GM23338 (cell line): Measurements from ENCODE around the gene ANKRD17.

ENCODE experiments used
- CTCF ChIP-seq, 2 experiments: fragments of 200-600 bp in 1 of 2; sonication (generic) in 1 of 2; conservative IDR thresholded peaks; 2 replicates each; pipeline versions ENCODE4 v1.5.1 to v1.6.1; 2016 to 2017; ENCODE audit warnings: antibody characterized with exemption in 2 of 2, low read depth in 2 of 2, mild to moderate bottlenecking in 2 of 2, moderate library complexity in 1 of 2
- EZH2 ChIP-seq: fragments of 200-600 bp; sonication (generic); IDR thresholded peaks from one replicate; pipeline ENCODE4 v1.8.0; 2017; ENCODE audit warnings: antibody characterized with exemption, mild to moderate bottlenecking, low read depth; ENCODE audit not compliant: unreplicated experiment
- POLR2AphosphoS5 ChIP-seq: IDR thresholded peaks from 2 replicates; pipeline ENCODE4 v1.6.1; 2016; ENCODE audit warnings: antibody characterized with exemption, low read depth
- TF ChIP-seq, protein P1 (sequence below): IDR thresholded peaks from one replicate; pipeline ENCODE4 v1.6.1; 2018; ENCODE audit warnings: antibody characterized with exemption; ENCODE audit not compliant: unreplicated experiment

GRCh38 chr4:73045879-73046278, 212.7 kb downstream of the ANKRD17 start:
- TF ChIP-seq CTCF (conservative IDR thresholded peaks at IDR 0.05; ENCODE audit: low read depth in 2 of 2): no peak
- TF ChIP-seq EZH2: no peak
- no peak for TF ChIP-seq POLR2AphosphoS5
- TF ChIP-seq, protein P1, sequence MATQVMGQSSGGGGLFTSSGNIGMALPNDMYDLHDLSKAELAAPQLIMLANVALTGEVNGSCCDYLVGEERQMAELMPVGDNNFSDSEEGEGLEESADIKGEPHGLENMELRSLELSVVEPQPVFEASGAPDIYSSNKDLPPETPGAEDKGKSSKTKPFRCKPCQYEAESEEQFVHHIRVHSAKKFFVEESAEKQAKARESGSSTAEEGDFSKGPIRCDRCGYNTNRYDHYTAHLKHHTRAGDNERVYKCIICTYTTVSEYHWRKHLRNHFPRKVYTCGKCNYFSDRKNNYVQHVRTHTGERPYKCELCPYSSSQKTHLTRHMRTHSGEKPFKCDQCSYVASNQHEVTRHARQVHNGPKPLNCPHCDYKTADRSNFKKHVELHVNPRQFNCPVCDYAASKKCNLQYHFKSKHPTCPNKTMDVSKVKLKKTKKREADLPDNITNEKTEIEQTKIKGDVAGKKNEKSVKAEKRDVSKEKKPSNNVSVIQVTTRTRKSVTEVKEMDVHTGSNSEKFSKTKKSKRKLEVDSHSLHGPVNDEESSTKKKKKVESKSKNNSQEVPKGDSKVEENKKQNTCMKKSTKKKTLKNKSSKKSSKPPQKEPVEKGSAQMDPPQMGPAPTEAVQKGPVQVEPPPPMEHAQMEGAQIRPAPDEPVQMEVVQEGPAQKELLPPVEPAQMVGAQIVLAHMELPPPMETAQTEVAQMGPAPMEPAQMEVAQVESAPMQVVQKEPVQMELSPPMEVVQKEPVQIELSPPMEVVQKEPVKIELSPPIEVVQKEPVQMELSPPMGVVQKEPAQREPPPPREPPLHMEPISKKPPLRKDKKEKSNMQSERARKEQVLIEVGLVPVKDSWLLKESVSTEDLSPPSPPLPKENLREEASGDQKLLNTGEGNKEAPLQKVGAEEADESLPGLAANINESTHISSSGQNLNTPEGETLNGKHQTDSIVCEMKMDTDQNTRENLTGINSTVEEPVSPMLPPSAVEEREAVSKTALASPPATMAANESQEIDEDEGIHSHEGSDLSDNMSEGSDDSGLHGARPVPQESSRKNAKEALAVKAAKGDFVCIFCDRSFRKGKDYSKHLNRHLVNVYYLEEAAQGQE: no peak
